ENCODE results near the gene PRELP.
"Not testable (repeated sequence)": the region's sequence is repeated elsewhere in the genome, so short reads cannot be mapped to it uniquely, and the experiment has no call there.

PRELP gene

GRCh38 chr1:203453016-203453415 lies 22.6 kb upstream of the PRELP start:
- in situ Hi-C loops (cut with MboI; ENCODE audit: low sequenced_read_pairs) = no loop called here

GRCh38 chr1:203453616-203454015 lies 22.0 kb upstream of the PRELP start:
- in situ Hi-C loops (cut with MboI; ENCODE audit: low sequenced_read_pairs) = no loop called here

- in situ Hi-C loops (cut with MboI; ENCODE audit: low sequenced_read_pairs) = no loop called here
Measured at GRCh38 chr1:203454986-203455471, 20.6 kb upstream of the PRELP start.

GRCh38 chr1:203455706-203456105 lies 19.9 kb upstream of the PRELP start:
- in situ Hi-C loops (cut with MboI; ENCODE audit: low sequenced_read_pairs) = no loop called here

- in situ Hi-C loops (cut with MboI; ENCODE audit: low sequenced_read_pairs) = no loop called here
Measured at GRCh38 chr1:203456577-203456976, 19.0 kb upstream of the PRELP start.

GRCh38 chr1:203458078-203458477 lies 17.5 kb upstream of the PRELP start:
- in situ Hi-C loops (cut with MboI; ENCODE audit: low sequenced_read_pairs) = no loop called here

GRCh38 chr1:203459671-203460201 lies 15.9 kb upstream of the PRELP start:
- in situ Hi-C loops (cut with MboI; ENCODE audit: low sequenced_read_pairs) = no loop called here

GRCh38 chr1:203461717-203462116 lies 13.9 kb upstream of the PRELP start:
- in situ Hi-C loops (cut with MboI; ENCODE audit: low sequenced_read_pairs) = no loop called here

GRCh38 chr1:203462143-203462542 lies 13.5 kb upstream of the PRELP start:
- in situ Hi-C loops (cut with MboI; ENCODE audit: low sequenced_read_pairs) = no loop called here

- in situ Hi-C loops (cut with MboI; ENCODE audit: low sequenced_read_pairs) = no loop called here
Measured at GRCh38 chr1:203462878-203463277, 12.7 kb upstream of the PRELP start.

- in situ Hi-C loops (cut with MboI; ENCODE audit: low sequenced_read_pairs) = no loop called here
Measured at GRCh38 chr1:203463469-203464062, 12.0 kb upstream of the PRELP start.

GRCh38 chr1:203464226-203464625 lies 11.4 kb upstream of the PRELP start:
- in situ Hi-C loops (cut with MboI; ENCODE audit: low sequenced_read_pairs) = no loop called here

- in situ Hi-C loops (cut with MboI; ENCODE audit: low sequenced_read_pairs) = no loop called here
Measured at GRCh38 chr1:203464743-203465142, 10.9 kb upstream of the PRELP start.

- in situ Hi-C loops (cut with MboI; ENCODE audit: low sequenced_read_pairs) = no loop called here
Measured at GRCh38 chr1:203465146-203465798, 10.3 kb upstream of the PRELP start.

- in situ Hi-C loops (cut with MboI; ENCODE audit: low sequenced_read_pairs) = no loop called here
Measured at GRCh38 chr1:203465948-203466347, 9.7 kb upstream of the PRELP start.

- in situ Hi-C loops (cut with MboI; ENCODE audit: low sequenced_read_pairs) = not testable (repeated sequence)
Measured at GRCh38 chr1:203466906-203467549, 8.6 kb upstream of the PRELP start.

- in situ Hi-C loops (cut with MboI; ENCODE audit: low sequenced_read_pairs) = no loop called here
Measured at GRCh38 chr1:203467550-203467921, 8.1 kb upstream of the PRELP start.

GRCh38 chr1:203468326-203468725 lies 7.3 kb upstream of the PRELP start:
- in situ Hi-C loops (cut with MboI; ENCODE audit: low sequenced_read_pairs) = no loop called here

GRCh38 chr1:203470240-203470639 lies 5.4 kb upstream of the PRELP start:
- in situ Hi-C loops (cut with MboI; ENCODE audit: low sequenced_read_pairs) = no loop called here

- in situ Hi-C loops (cut with MboI; ENCODE audit: low sequenced_read_pairs) = no loop called here
Measured at GRCh38 chr1:203471841-203472240, 3.8 kb upstream of the PRELP start.

- in situ Hi-C loops (cut with MboI; ENCODE audit: low sequenced_read_pairs) = no loop called here
Measured at GRCh38 chr1:203473281-203473680, 2.3 kb upstream of the PRELP start.

- in situ Hi-C loops (cut with MboI; ENCODE audit: low sequenced_read_pairs) = no loop called here
Measured at GRCh38 chr1:203473781-203474305, 1.8 kb upstream of the PRELP start.

Measured in HL-60/S4 (cell line).